GM23338 (cell line): ENCODE data around the gene FAM177A1. TPM values are rescaled to one million over a fixed set of nuclear protein-coding genes. Genes with fewer than 3 reads are reported as not detected.
A peak's percentile ranks its signal among the peaks of the same experiment; 100 is the strongest.

ENCODE experiments used
- ATAC-seq: fragments of 200-7000 bp; cut with Tn5 transposase; 3 replicates; pipeline ENCODE4 v1.9.1; 2020
- DNase-seq: peaks from one replicate; pipeline ENCODE4 v3.0.0-alpha.2; 2015; ENCODE audit warnings: low spot score
- H2AFZ ChIP-seq: fragments of 200-600 bp; sonication (generic); 2 replicates; pipeline ENCODE4 v1.8.0; 2016; ENCODE audit warnings: antibody characterized with exemption, mild to moderate bottlenecking, moderate library complexity
- H3F3A ChIP-seq: fragments of 200-600 bp; sonication (generic); replicated peaks from 2 replicates; pipeline ENCODE4 v1.8.0; 2017; ENCODE audit warnings: antibody characterized with exemption, mixed run types, low read depth
- H3K27ac ChIP-seq: fragments of 200-600 bp; sonication (generic); 2 replicates; pipeline ENCODE4 v1.6.1; 2016; ENCODE audit warnings: low read depth
- H3K27me3 ChIP-seq: fragments of 200-600 bp; sonication (generic); 2 replicates; pipeline ENCODE4 v1.8.0; 2016; ENCODE audit warnings: mild to moderate bottlenecking, mixed run types, moderate library complexity; ENCODE audit not compliant: insufficient read depth
- H3K36me3 ChIP-seq: fragments of 200-600 bp; sonication (generic); 2 replicates; pipeline ENCODE4 v1.8.0; 2016; ENCODE audit warnings: mild to moderate bottlenecking; ENCODE audit not compliant: insufficient read depth
- H3K4me1 ChIP-seq: fragments of 200-600 bp; sonication (generic); 2 replicates; pipeline ENCODE4 v1.8.0; 2016; ENCODE audit warnings: mild to moderate bottlenecking, moderate library complexity; ENCODE audit not compliant: insufficient read depth
- H3K4me2 ChIP-seq: fragments of 200-600 bp; sonication (generic); 2 replicates; pipeline ENCODE4 v1.7.1; 2017; ENCODE audit warnings: mixed run types
- H3K4me3 ChIP-seq: fragments of 200-600 bp; sonication (generic); 2 replicates; pipeline ENCODE4 v1.6.1; 2016; ENCODE audit warnings: mixed run types
- H3K79me2 ChIP-seq: fragments of 200-600 bp; sonication (generic); replicated peaks from 2 replicates; pipeline ENCODE4 v1.8.0; 2017; ENCODE audit warnings: mild to moderate bottlenecking; ENCODE audit not compliant: insufficient read depth
- H3K9me2 ChIP-seq: fragments of 200-600 bp; sonication (generic); 2 replicates; pipeline ENCODE4 v1.8.0; 2017; ENCODE audit not compliant: insufficient read depth
- H4K20me1 ChIP-seq: fragments of 200-600 bp; sonication (generic); replicated peaks from 2 replicates; pipeline ENCODE4 v1.8.0; 2017; ENCODE audit warnings: mild to moderate bottlenecking; ENCODE audit not compliant: insufficient read depth
- H3K27ac Mint-ChIP-seq: 2 replicates; pipeline ENCODE4 v1.8.0; 2020; ENCODE audit warnings: inconsistent platforms, mild to moderate bottlenecking, moderate library complexity, mixed read lengths
- H3K27me3 Mint-ChIP-seq: 3 replicates; pipeline ENCODE4 v1.8.0; 2022; ENCODE audit warnings: low read depth, mild to moderate bottlenecking, moderate library complexity, mixed read lengths, inconsistent platforms; ENCODE audit not compliant: insufficient read depth, poor library complexity
- H3K36me3 Mint-ChIP-seq: 3 replicates; pipeline ENCODE4 v1.8.0; 2021; ENCODE audit warnings: low read depth, mild to moderate bottlenecking, inconsistent platforms, moderate library complexity, mixed read lengths
- H3K4me1 Mint-ChIP-seq: 3 replicates; pipeline ENCODE4 v1.8.0; 2020; ENCODE audit warnings: mild to moderate bottlenecking, inconsistent platforms, mixed read lengths
- H3K4me3 Mint-ChIP-seq: 3 replicates; pipeline ENCODE4 v1.8.0; 2021; ENCODE audit warnings: moderate library complexity, mild to moderate bottlenecking, inconsistent platforms, mixed read lengths
- H3K9me3 Mint-ChIP-seq: 3 replicates; pipeline ENCODE4 v1.8.0; 2020; ENCODE audit warnings: moderate library complexity, mild to moderate bottlenecking, inconsistent platforms, mixed read lengths
- ETS1 ChIP-seq: IDR thresholded peaks from 2 replicates; pipeline ENCODE4 v1.6.1; 2016; ENCODE audit warnings: antibody characterized with exemption
- STAT1 ChIP-seq: IDR thresholded peaks from one replicate; pipeline ENCODE4 v1.6.1; 2016; ENCODE audit warnings: antibody characterized with exemption; ENCODE audit not compliant: unreplicated experiment
- ZNF462 ChIP-seq: fragments of 250-450 bp; sonication (Bioruptor Pico); IDR thresholded peaks from 2 replicates; pipeline ENCODE4 v1.5.0; 2020; ENCODE audit warnings: mild to moderate bottlenecking, moderate library complexity
- polyA plus RNA-seq: library from polyadenylated mRNA; unstranded; fragments of >200 nt; fragmentation: Nextera tagmentation; extraction: Ambion mirVana; gene quantifications from 2 replicates; pipeline ENCODE4 v1.2.1, GENCODE V29; 2016
- total RNA-seq: library from RNA; depleted of rRNA; stranded (reverse); fragments of >200 nt; shearing (Covaris generic); gene quantifications from 2 replicates; pipeline ENCODE4 v1.2.3, GENCODE V29; 2014

FAM177A1 gene
- total and polyA plus RNA-seq, 2 experiments from 2014 or later: 22.8 to 72.5 TPM

- TF ChIP-seq ETS1 (peak; percentile 87), ZNF462 (CRISPR knock-in tag) (no peak), STAT1 (no peak)
Measured at GRCh38 chr14:35121887-35122695, 76.0 kb downstream of the FAM177A1 start, which contains the start of the genes PPP2R3C and PRORP (continued).

- peak overlapping the region; percentile 85 for H2AFZ ChIP-seq
- peak; percentile 35 for ATAC-seq
- peaks cover 9% of the 10 kb centered on the region for H3K27me3 Mint-ChIP-seq
- no peak for TF ChIP-seq ZNF462 (CRISPR knock-in tag)
Measured at GRCh38 chr14:35122696-35123387, 76.8 kb downstream of the FAM177A1 start.

More at GRCh38 chr14:35122696-35123387, 76.8 kb downstream of the FAM177A1 start:
- peak overlapping the region; percentile 100 for H3K27ac Mint-ChIP-seq
- H3K36me3 Mint-ChIP-seq: peaks cover 5% of the 10 kb centered on the region
- Histone ChIP-seq H3K4me2 (peak overlapping the region; percentile 84), H3K9me2 (no peaks in the 10 kb centered on the region), H4K20me1 (no peaks in the 10 kb centered on the region), H3K79me2 (peaks cover 26% of the 10 kb centered on the region; the same call in 1 of the 2 replicates), H3K4me1 (peaks cover 9% of the 10 kb centered on the region; the same call in 1 of the 2 replicates), H3K4me3 (peak overlapping the region; percentile 77), H3K27ac (peak overlapping the region; percentile 98), H3K36me3 (no peaks in the 10 kb centered on the region), H3F3A (no peaks in the 10 kb centered on the region), H3K27me3 (no peaks in the 10 kb centered on the region)
- peak; percentile 58 for DNase-seq
- peak overlapping the region; percentile 96 for H3K4me3 Mint-ChIP-seq
- H3K4me1 Mint-ChIP-seq: peaks cover 14% of the 10 kb centered on the region
- H3K9me3 Mint-ChIP-seq: no peaks in the 10 kb centered on the region
